GM21528 (cell line): ENCODE measurements around the gene SERPINC1.
A peak's percentile ranks its signal among the peaks of the same experiment; 100 is the strongest.
"Not testable (repeated sequence)": the region's sequence is repeated elsewhere in the genome, so short reads cannot be mapped to it uniquely, and the experiment has no call there.

ENCODE experiments used
- ATAC-seq: cut with Tn5 transposase; IDR thresholded peaks from one replicate; pipeline ENCODE4 v1.9.1; 2021; ENCODE audit warnings: mild to moderate bottlenecking, moderate library complexity; ENCODE audit not compliant: unreplicated experiment, low FRiP score

SERPINC1 gene

DNA sequence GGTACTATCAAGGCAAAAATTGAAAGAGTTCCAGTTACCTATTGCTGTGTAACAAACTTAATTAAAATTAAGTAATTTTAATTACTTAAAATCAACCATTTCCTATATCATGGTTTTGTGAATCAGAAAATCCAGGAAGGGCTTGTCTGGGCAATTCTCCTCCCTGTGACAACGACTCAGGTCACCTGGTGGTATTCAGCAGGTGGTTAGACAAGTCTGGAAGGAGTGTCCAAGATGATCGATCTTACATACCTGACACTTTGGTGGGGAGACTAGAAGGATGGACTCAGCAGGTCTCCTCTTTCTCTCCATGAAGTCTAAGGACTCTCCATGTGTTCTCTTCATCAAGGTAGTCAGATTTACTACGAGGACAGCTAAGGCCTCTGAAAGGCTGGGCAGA, 22.9 kb downstream of the SERPINC1 start:
- ATAC-seq: no peak

GRCh38 chr1:173893611-173894010, 23.5 kb downstream of the SERPINC1 start:
- no peak for ATAC-seq

GRCh38 chr1:173889885-173890284, 27.2 kb downstream of the SERPINC1 start:
- no peak for ATAC-seq

DNA sequence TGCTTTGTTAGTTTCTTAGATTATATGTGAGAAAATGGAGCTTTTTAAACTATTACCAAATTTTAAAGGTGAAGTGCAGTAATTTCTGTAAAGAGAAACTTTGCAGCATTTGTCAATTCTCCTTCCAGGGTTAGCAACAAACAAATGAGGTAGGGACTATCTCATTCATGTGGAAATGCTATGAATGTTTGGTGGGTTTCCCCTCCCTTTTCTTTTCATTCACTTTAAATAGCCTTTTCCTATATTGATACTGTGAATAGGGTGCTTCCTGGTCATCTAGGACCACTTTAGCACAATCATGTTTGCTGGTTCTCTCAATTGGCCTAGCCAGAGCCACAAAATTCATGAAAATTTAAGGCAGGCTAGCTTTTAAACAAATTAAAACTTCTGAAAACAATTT, 28.4 kb downstream of the SERPINC1 start:
- ATAC-seq: no peak

GRCh38 chr1:173887627-173888026, 29.5 kb downstream of the SERPINC1 start:
- ATAC-seq: no peak

DNA sequence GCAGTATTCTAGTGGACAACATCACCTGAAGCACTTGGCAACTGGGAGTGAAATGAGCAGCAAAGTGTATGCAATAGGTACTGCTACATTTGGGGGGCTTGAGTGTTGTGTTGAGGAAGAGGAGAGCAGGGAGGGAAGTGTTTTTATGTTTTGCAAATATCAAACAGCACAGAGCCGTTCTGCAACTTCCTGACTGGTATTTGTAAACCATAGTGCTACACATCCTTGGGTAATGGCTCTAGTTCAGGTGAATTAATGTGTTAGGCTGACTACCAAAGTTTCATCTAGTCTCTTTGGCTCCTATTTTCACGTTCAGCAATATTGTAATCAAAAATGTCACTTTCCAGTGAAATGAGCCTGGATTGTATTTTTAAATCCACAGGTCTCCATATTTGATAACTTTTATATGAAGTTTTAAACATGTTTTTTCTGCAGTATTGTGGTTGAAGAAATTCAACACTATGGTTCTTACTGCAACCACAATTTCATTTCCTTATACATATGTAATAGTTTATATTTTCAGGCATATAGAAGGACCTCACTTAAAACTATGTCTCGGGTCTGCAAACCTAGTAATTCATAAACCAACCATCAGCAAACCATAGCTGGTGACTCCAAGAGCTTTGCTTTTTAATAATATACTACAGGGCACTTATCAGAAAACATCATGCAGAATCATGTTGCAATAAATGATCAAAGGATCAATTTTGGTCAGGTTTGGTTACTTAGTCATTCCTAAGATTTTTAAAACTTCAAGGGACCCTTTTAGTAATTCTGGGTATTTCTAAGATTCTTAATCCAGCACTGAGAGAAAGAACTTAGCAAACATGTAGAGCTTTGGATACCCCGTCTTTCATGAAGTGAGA, 30.1 kb downstream of the SERPINC1 start:
- ATAC-seq: no peak

DNA sequence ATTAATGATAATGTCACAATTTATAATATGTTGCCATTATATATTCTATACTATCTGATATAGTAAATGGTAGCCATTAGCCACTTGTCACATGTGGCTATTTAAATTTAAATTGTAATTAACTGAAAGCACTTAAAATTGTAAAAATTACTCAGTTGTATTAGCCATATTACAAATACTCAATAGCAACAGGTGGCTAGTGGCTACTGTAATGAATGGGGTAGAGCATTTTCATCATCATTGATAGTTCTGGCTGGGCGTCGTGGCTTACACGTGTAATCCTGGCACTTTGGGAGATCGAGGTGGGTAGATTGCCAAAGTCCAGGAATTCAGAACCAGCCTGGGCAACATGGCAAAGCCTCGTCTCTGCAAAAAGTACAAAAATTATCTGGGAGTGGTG, 32.4 kb downstream of the SERPINC1 start:
- ATAC-seq: no peak

- ATAC-seq: not testable (repeated sequence)
These were observed 36.0 kb downstream of the SERPINC1 start for GRCh38 chr1:173881117-173881516.

GRCh38 chr1:173878251-173878650, 38.9 kb downstream of the SERPINC1 start:
- ATAC-seq: no peak

GRCh38 chr1:173876732-173877131, 40.4 kb downstream of the SERPINC1 start:
- ATAC-seq: no peak

DNA sequence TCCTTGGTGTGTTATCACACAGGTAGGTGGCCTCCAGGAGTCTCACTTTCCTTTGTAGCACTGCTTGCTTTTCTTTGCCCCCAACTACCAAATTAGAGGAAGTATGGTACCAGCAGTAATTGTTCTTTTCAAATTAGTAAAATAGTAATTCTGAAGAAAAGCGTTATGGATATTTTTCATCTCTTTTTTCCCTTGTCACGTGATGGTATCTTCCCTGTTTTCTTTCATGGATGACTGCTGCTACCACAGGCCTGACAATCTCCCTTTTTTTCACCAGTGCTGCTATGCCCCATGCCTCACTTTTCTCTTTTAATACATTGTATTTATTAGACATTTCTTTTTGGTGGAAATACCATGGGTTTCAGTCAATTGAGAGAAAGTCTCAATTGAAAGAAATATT, 45.6 kb downstream of the SERPINC1 start:
- no peak for ATAC-seq

- no peak for ATAC-seq
These were observed 46.0 kb downstream of the SERPINC1 start for GRCh38 chr1:173871091-173871490.

- ATAC-seq: no peak
These were observed 46.7 kb downstream of the SERPINC1 start for GRCh38 chr1:173870252-173871075.

DNA sequence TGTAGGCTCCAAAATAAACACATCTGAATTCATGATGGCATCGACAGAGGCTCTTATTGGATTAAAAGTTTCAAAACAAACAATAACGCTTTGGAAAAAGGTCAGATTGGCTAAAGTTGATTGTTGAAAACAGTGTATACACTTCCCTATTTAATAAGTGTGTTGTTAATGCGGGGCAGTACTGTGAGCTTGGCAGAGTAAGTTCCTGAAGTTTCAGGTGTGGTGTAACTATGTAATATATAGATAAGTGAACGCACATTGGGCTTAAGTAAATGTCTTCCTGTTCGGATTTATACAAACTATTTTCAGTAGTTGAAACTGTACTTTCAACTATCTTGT, 48.1 kb downstream of the SERPINC1 start:
- ATAC-seq: no peak

DNA sequence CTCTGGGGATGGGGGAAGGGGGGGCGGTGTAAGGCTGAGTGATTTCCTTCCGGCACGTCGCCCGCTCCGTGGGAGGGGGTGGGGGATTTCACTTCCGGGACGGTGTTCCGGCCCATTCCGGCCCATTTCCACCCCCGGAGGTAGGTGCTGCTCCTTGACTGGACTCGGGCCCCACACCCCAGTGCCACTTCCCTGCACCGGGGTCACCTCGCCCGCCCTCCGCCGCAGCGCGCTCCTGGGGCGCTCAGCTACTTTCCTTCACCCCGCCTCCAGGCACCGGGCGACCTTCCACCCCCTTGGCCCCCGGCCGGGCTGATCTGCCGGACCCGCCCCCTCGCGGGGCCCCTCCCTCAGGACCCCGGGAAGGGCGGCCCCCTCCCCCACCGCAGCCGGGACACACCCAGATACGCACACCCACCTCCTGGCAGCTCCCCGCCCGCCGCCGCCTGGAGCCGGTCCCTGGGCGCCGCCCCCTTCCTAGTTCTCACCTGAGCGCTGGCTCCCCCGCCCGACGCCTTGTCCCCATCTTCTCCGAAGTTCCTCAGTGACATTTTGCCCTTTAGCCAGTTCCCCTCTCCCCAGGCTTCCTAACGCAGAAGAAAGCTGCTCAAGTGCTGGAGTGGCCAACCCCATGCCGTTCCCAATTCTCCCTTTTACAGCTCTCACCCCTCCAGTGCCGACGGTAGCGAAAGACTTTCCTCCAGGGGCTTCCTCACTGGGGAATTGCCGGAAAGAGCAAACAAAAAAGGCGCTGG, 48.7 kb downstream of the SERPINC1 start, which contains the start of gene ZBTB37:
TSS of gene ZBTB37 (plus strand) at position 115 of the 755 bp plus-strand sequence. CDS start 1,846 bp downstream, outside the sequence.
- ATAC-seq: peak; percentile 64

DNA sequence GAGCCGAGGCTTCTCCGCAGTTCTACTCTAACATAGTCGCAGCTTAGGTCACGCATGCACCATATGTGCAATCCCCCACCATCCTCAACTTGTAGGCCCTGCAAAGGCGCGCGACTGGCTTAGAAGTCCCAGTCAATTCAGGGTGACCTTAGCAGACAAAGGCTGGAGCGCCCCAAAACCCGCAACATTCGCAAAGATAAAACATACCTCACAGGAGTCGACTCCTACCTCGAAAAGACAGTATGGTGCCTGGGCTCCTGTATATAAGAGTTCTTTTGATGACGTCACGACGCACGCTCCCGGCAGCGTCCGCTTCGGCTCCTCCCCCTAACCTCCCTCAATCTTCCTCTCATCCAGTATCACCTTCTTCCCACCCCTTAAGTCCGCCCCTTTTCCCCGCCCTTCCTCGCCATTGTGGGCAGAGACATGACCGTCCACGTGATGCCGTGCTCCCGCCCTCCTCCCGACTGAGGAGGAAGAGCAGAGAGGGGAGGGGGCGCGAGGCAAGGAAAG, 49.3 kb downstream of the SERPINC1 start, which contains the start of gene GAS5:
TSS of gene GAS5 (minus strand) at position 237 of the 513 bp plus-strand sequence.
- peak; percentile 77 for ATAC-seq

GRCh38 chr1:173867141-173867752, 49.9 kb downstream of the SERPINC1 start:
- no peak for ATAC-seq

GRCh38 chr1:173866413-173867115, 50.6 kb downstream of the SERPINC1 start:
- ATAC-seq: no peak

DNA sequence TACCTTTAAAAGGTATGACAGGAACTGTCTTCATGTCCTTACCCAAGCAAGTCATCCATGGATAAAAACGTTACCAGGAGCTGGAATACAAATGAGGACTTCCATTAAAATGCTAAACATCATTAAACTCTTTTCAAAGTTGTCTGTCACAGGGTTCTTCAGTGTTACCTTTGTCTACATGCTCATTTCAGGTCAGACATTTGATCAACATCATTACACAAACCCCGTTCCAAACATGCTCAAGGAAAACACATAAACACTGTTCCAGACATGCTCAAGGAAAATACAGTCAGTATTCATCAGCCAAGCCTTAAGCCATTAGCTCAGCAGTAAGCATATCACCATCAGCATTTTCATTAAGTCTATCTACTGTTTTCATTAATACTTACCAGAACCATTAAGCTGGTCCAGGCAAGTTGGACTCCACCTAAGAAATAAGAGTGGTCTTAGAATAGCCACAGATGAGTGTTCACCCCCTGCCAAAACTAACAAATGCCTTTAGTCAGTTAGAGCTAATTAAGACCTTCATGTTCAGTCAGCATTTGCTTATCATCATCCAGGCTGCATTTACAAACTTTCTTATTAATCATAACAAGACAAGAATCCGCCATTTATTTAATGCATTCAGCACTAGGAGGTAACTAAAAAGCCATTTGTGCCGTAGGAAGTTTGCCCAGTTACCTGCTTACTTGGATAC, 51.5 kb downstream of the SERPINC1 start:
- ATAC-seq: no peak
